OCI-LY3 (cell line): ENCODE data around the gene HBE1.

Source experiments
- EZH2phosphoT487 ChIP-seq: fragments of 200-600 bp; shearing (Covaris generic); IDR thresholded peaks from 2 replicates; pipeline ENCODE4 v1.6.1; 2018; ENCODE audit warnings: antibody characterized with exemption, mixed run types, low read depth
- TF ChIP-seq, protein P1 (sequence below): fragments of 200-600, 300-600 bp; sonication (generic); IDR thresholded peaks from 2 replicates; pipeline ENCODE4 v1.5.1; 2014; ENCODE audit warnings: antibody characterized with exemption, low read length, low read depth

DNA sequence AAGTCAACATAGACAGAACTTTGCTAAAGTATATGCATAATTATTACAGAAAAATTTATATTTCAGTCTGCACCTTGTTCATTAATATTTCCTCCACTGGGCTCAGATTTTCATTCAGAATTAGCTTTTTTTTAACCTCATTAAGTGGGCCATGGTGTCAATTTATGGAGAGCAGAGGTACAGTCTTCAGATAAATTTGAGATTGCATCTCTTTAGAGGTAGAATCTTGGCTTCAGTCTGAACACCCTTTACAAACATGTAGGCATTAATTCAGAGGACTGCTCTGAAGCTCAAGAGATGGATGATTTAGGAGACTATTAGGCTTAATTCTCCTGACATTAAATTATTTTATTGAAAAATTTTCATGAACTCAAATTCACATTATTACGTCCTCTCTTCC is 39.5 kb downstream of the HBE1 start:
- no peak for TF ChIP-seq EZH2phosphoT487
- TF ChIP-seq, protein P1, sequence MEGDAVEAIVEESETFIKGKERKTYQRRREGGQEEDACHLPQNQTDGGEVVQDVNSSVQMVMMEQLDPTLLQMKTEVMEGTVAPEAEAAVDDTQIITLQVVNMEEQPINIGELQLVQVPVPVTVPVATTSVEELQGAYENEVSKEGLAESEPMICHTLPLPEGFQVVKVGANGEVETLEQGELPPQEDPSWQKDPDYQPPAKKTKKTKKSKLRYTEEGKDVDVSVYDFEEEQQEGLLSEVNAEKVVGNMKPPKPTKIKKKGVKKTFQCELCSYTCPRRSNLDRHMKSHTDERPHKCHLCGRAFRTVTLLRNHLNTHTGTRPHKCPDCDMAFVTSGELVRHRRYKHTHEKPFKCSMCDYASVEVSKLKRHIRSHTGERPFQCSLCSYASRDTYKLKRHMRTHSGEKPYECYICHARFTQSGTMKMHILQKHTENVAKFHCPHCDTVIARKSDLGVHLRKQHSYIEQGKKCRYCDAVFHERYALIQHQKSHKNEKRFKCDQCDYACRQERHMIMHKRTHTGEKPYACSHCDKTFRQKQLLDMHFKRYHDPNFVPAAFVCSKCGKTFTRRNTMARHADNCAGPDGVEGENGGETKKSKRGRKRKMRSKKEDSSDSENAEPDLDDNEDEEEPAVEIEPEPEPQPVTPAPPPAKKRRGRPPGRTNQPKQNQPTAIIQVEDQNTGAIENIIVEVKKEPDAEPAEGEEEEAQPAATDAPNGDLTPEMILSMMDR, result no peak
